Endothelial cell of umbilical vein (primary cell): Measurements from ENCODE around the gene TLCD5. TPM values are rescaled to one million over a fixed set of nuclear protein-coding genes. Genes with fewer than 3 reads are reported as not detected.

Experiments
- BruUV-seq: library from RNA; stranded (reverse); fragments of 400-500 nt; replicated peaks from 2 replicates; lab custom pipeline; 2021; lab: Mats Ljungman, UMichigan
- CTCF ChIA-PET: fragments of 300-600, 350-600 bp; sonication (Branson Sonifier 250); formaldehyde crosslinking; loops from one replicate; lab custom pipeline; 2021; ENCODE audit warnings: antibody characterized with exemption, inconsistent platforms; lab: Charles Lee
- POLR2A ChIA-PET: fragments of 300-600, 350-600 bp; sonication (Branson Sonifier 250); formaldehyde crosslinking; loops from one replicate; lab custom pipeline; 2021; ENCODE audit warnings: antibody characterized with exemption, inconsistent platforms; lab: Charles Lee
- DNase-seq: peaks from one replicate; pipeline ENCODE4 v3.0.0-alpha.2; 2011; ENCODE audit warnings: low read depth, low spot score
- FAIRE-seq: peaks from 2 replicates; lab custom pipeline; 2011; peaks lifted over from hg19 to GRCh38; lab: Jason Lieb, UNC
- H2AFZ ChIP-seq: 2 replicates; pipeline ENCODE4 v1.6.0; 2012; ENCODE audit warnings: low read depth, low read length, control low read depth, inconsistent platforms
- H3K27ac ChIP-seq: 2 replicates; pipeline ENCODE4 v1.5.1; 2011; ENCODE audit warnings: low read depth, mild to moderate bottlenecking, control low read depth, low read length, moderate library complexity; ENCODE audit not compliant: insufficient read depth
- H3K27me3 ChIP-seq, 2 experiments: 2 replicates each; pipeline versions ENCODE4 v1.6.0 to v1.6.1; 2011; ENCODE audit warnings: low read length in 2 of 2, mixed read lengths in 1 of 2; ENCODE audit not compliant: control insufficient read depth in 2 of 2, insufficient read depth in 2 of 2
- H3K36me3 ChIP-seq, 2 experiments: 2 replicates in 1 of 2; 3 replicates in 1 of 2; pipeline ENCODE4 v1.5.1; 2011; ENCODE audit warnings: low read length in 2 of 2, mild to moderate bottlenecking in 1 of 2, moderate library complexity in 1 of 2; ENCODE audit not compliant: control insufficient read depth in 2 of 2, insufficient read depth in 2 of 2; ENCODE audit errors: extremely low read depth in 1 of 2
- H3K4me1 ChIP-seq: 3 replicates; pipeline ENCODE4 v1.5.1; 2011; ENCODE audit warnings: mild to moderate bottlenecking, low read length; ENCODE audit not compliant: control insufficient read depth, insufficient read depth; ENCODE audit errors: extremely low read depth
- H3K4me2 ChIP-seq: 2 replicates; pipeline ENCODE4 v1.6.1; 2011; ENCODE audit warnings: low read length, control low read depth, mixed read lengths; ENCODE audit not compliant: insufficient read depth
- H3K4me3 ChIP-seq, 3 experiments: fragments of 200-600 bp in 1 of 3; sonication (generic), shearing (Covaris generic) in 1 of 3; replicated peaks in 1 of 3; 2 replicates each; pipeline ENCODE4 v1.5.1; 2011 to 2016; ENCODE audit warnings: control low read depth in 3 of 3, low read length in 3 of 3, mild to moderate bottlenecking in 2 of 3, inconsistent platforms in 1 of 3, low read depth in 1 of 3, moderate library complexity in 1 of 3; ENCODE audit not compliant: insufficient read depth in 1 of 3
- H3K79me2 ChIP-seq: 2 replicates; pipeline ENCODE4 v1.6.0; 2012; ENCODE audit warnings: low read length, inconsistent platforms; ENCODE audit not compliant: control insufficient read depth, insufficient read depth
- H3K9ac ChIP-seq: replicated peaks from 2 replicates; pipeline ENCODE3; 2011; ENCODE audit warnings: low read length, control low read depth; ENCODE audit not compliant: insufficient read depth; ENCODE audit errors: extremely low read depth
- H3K9me1 ChIP-seq: replicated peaks from 3 replicates; pipeline ENCODE4 v1.6.0; 2011; ENCODE audit warnings: mild to moderate bottlenecking, low read length; ENCODE audit not compliant: control insufficient read depth, insufficient read depth; ENCODE audit errors: extremely low read depth
- H3K9me3 ChIP-seq: replicated peaks from 2 replicates; pipeline ENCODE4 v1.5.1; 2012; ENCODE audit warnings: low read length, inconsistent platforms; ENCODE audit not compliant: control insufficient read depth, insufficient read depth
- H4K20me1 ChIP-seq: replicated peaks from 2 replicates; pipeline ENCODE3; 2011; ENCODE audit warnings: mild to moderate bottlenecking, low read length; ENCODE audit not compliant: control insufficient read depth, insufficient read depth; ENCODE audit errors: extremely low read depth
- CTCF ChIP-seq, 2 donors: IDR thresholded peaks; 1 replicate in 1 of 2; 2 replicates in 1 of 2; pipeline ENCODE4 v1.5.1; 2011; ENCODE audit warnings: low read length in 2 of 2, mild to moderate bottlenecking in 2 of 2, moderate library complexity in 2 of 2, control low read depth in 1 of 2, inconsistent platforms in 1 of 2, low read depth in 1 of 2; ENCODE audit not compliant: insufficient read depth in 1 of 2; ENCODE audit errors: extremely low read depth in 1 of 2
- EZH2 ChIP-seq: IDR thresholded peaks from 2 replicates; pipeline ENCODE4 v1.6.1; 2012; ENCODE audit warnings: borderline replicate concordance, low read depth, mild to moderate bottlenecking, moderate library complexity, low read length, inconsistent platforms; ENCODE audit not compliant: severe bottlenecking
- FOS ChIP-seq: IDR thresholded peaks from 2 replicates; pipeline ENCODE4 v1.6.1; 2011; ENCODE audit warnings: mild to moderate bottlenecking, low read length, moderate library complexity, borderline replicate concordance; ENCODE audit not compliant: insufficient read depth
- GATA2 ChIP-seq: IDR thresholded peaks from 2 replicates; pipeline ENCODE4 v1.7.0; 2011; ENCODE audit warnings: low read depth, mild to moderate bottlenecking, moderate library complexity, mixed read lengths, low read length; ENCODE audit not compliant: insufficient read length, insufficient read depth
- JUN ChIP-seq: IDR thresholded peaks from 2 replicates; pipeline ENCODE4 v1.6.1; 2011; ENCODE audit warnings: borderline replicate concordance, low read depth; ENCODE audit not compliant: insufficient read length, insufficient read depth
- MYC ChIP-seq: IDR thresholded peaks from one replicate; pipeline ENCODE4 v1.6.1; 2011; ENCODE audit warnings: mild to moderate bottlenecking, low read depth, low read length
- POLR2A ChIP-seq: IDR thresholded peaks from 2 replicates; pipeline ENCODE4 v1.6.1; 2012; ENCODE audit warnings: low read depth, mild to moderate bottlenecking, control low read depth, low read length
- POLR2AphosphoS5 ChIP-seq: IDR thresholded peaks from 2 replicates; pipeline ENCODE4 v1.6.1; 2012; ENCODE audit warnings: low read depth, mild to moderate bottlenecking, control low read depth, low read length, moderate library complexity; ENCODE audit not compliant: insufficient read depth
- dilution Hi-C: fragments of 300-500 bp; cut with MboI; formaldehyde crosslinking; loops from one replicate; pipeline ENCODE4 v1.15.0; 2019; ENCODE audit warnings: low sequenced_read_pairs; ENCODE audit not compliant: extremely low pct_ligation_motif_present
- intact Hi-C: fragments of 100-400 bp; cut with micrococcal nuclease; formaldehyde crosslinking; loops from one replicate; pipeline ENCODE4 v1.10.0; 2022
- polyA plus RNA-seq, 4 experiments: library from polyadenylated mRNA; depleted of rRNA in 3 of 4; stranded (reverse) in 3 of 4; unstranded in 1 of 4; fragments of >200 nt; gene quantifications; 2 replicates each; pipeline versions ENCODE4 v1.2.1 to v1.2.3, GENCODE V29; 2011 to 2012; ENCODE audit warnings: missing spikeins in 1 of 4
- total RNA-seq: library from RNA; stranded (reverse); gene quantifications from 2 replicates; pipeline ENCODE4 v1.2.3, GENCODE V29; 2021
- TF ChIP-seq, protein P1 (sequence below): IDR thresholded peaks from 2 replicates; pipeline ENCODE4 v1.6.1; 2011; ENCODE audit not compliant: insufficient read depth, insufficient read length

The TLCD5 gene
- total and polyA plus RNA-seq, 2 donors (not counting 3 experiments of a cell fraction or from before 2014, with no cell fraction given), result 6.3 to 9.7 TPM

- Histone ChIP-seq H3K36me3 (no peaks in the 10 kb centered on the region), H3K79me2 (no peaks in the 10 kb centered on the region), H3K4me1 (no peaks in the 10 kb centered on the region), H3K4me2 (no peak overlapping the region), H3K9me3 (no peaks in the 10 kb centered on the region), H3K9me1 (no peaks in the 10 kb centered on the region), H3K27me3 (peaks cover 23 to 24% of the 10 kb centered on the region in 2 experiments), H3K27ac (no peak overlapping the region), H4K20me1 (no peaks in the 10 kb centered on the region), H2AFZ (no peak overlapping the region), H3K4me3 (no peak overlapping the region), H3K9ac (no peak overlapping the region)
- TF ChIP-seq FOS (no peak), CTCF (IDR thresholded peaks at IDR 0.05; ENCODE audit: extremely low read depth in 1 of 2, insufficient read depth in 1 of 2, low read depth in 1 of 2, low read length in 2 of 2) (no peak), MYC (no peak), POLR2AphosphoS5 (no peak), POLR2A (no peak), GATA2 (no peak), EZH2 (no peak), JUN (no peak)
- TF ChIP-seq, protein P1, sequence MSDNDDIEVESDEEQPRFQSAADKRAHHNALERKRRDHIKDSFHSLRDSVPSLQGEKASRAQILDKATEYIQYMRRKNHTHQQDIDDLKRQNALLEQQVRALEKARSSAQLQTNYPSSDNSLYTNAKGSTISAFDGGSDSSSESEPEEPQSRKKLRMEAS, result no peak
- ChIA-PET POLR2A (no interaction called here), CTCF (interaction anchor here (1.3 to 2.5 kb wide), 3 partner anchors 11 to 15 kb away, joined by 3 to 15 read pairs (median 6); no protein-coding TSS in a partner anchor)
- FAIRE-seq (no peak), DNase-seq (no peak)
- dilution Hi-C loops (no loop called here), intact Hi-C loops (no loop called here)
- no TSS peak for BruUV-seq
These were observed 6.2 kb upstream of the TLCD5 start for GRCh38 chr11:120318906-120319305.
